ENCODE measurements around the gene DACT3. TPM values are rescaled to one million over a fixed set of nuclear protein-coding genes. Genes with fewer than 3 reads are reported as not detected.

DACT3 gene
- polyA plus RNA-seq, 1 experiment = 7.1 TPM

DNA sequence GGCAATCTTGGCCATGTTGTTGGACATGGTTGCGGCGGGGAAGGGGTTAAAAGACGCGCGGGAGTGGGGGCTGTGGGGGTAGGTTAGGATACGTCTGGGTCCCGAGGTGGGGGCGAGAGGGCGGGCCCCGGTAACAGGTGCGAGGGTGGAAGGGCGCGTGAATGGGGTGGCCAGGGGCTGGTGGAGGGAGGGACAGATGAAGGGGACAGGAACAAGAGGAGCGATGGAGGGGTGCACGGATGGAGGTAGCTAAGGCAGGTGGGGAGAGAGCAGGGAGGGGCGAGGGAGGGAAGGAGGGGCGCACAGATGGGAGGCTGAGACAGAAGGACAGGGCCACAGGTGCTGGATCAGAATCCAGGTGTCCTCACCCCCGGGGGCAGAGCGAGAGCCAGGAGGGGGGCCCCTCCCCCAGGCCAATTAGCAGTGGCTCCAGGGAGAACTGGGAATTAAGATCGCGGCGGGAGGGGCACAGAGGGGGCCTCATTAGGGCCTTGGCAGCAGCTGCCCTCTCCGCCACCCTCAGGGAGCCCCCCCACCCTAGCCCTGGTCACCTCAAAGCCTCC lies 26.2 kb downstream of the DACT3 start:
- DNase-seq (ENCODE audit: low read depth) = no peak
- CTCF ChIA-PET = interaction anchor here (3.5 kb wide), 1 partner anchor 28 kb away, joined by 30 read pairs; the partner anchor contains the start of gene DACT3
- no peak for TF ChIP-seq CTCF (IDR thresholded peaks at IDR 0.05; ENCODE audit: insufficient read depth, low read depth, low read length)
- POLR2A ChIA-PET = no interaction called here
- Histone ChIP-seq H3K4me3 (ENCODE audit: low read depth, low read length) (peak overlapping the region; percentile 36), H3K27me3 (ENCODE audit: control insufficient read depth, insufficient read depth, low read length) (no peaks in the 10 kb centered on the region), H3K36me3 (ENCODE audit: control insufficient read depth, insufficient read depth, low read length) (no peaks in the 10 kb centered on the region)

DNA sequence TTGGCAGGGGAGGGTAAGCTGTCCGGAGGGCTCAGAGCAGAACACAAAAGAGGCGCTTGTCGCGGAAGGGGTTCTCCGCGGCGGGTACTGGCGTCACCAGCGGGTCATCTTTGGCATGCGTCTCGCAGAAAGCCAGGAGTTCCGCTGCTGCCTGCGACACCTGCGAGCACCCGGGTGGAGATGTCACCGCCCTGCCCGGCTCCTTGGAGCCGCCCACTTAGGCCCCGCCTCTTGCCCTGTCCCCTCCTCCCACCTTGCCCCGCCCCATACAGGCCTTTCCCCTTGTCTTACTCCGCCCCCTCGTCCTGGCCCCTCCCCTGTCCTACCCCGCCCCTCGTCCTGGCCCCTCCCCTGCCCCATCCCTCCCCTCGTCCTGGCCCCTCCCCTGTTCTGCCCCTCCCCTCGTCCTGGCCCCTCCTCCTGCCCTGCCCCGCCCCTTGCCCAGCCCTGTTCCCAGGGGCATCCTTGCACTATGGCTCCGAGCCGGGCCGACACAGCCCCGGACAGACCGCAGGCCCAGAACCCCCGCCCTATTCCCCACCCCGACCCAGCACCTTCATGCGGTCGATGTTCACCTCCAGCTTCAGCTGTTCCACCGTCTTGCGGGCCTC lies 26.8 kb downstream of the DACT3 start:
- H3K4me3 ChIP-seq (ENCODE audit: low read depth, low read length) = peak overlapping the region; percentile 36

GRCh38 chr19:46633130-46633529 lies 27.9 kb downstream of the DACT3 start:
- ChIA-PET POLR2A (no interaction called here), CTCF (interaction anchor here (1.2 to 5.4 kb wide), 5 partner anchors 14 to 34 kb away, joined by 3 to 34 read pairs (median 4); partner anchors contain the start of gene DACT3)
- DNase-seq (ENCODE audit: low read depth) = no peak
- no peaks in the 10 kb centered on the region for H3K27me3 ChIP-seq (ENCODE audit: control insufficient read depth, insufficient read depth, low read length)
- no peak for TF ChIP-seq CTCF (IDR thresholded peaks at IDR 0.05; ENCODE audit: insufficient read depth, low read depth, low read length)
- no peaks in the 10 kb centered on the region for H3K36me3 ChIP-seq (ENCODE audit: control insufficient read depth, insufficient read depth, low read length)
- no peak overlapping the region for H3K4me3 ChIP-seq (ENCODE audit: low read depth, low read length)

More for the DNA sequence above, 26.8 kb downstream of the DACT3 start:
- ChIA-PET CTCF (interaction anchor here (1.3 to 5.4 kb wide), 4 partner anchors 19 to 33 kb away, joined by 3 to 34 read pairs (median 19); partner anchors contain the start of gene DACT3), POLR2A (no interaction called here)
- Histone ChIP-seq H3K27me3 (ENCODE audit: control insufficient read depth, insufficient read depth, low read length) (no peaks in the 10 kb centered on the region), H3K36me3 (ENCODE audit: control insufficient read depth, insufficient read depth, low read length) (no peaks in the 10 kb centered on the region)
- DNase-seq (ENCODE audit: low read depth) = no peak
- TF ChIP-seq CTCF (IDR thresholded peaks at IDR 0.05; ENCODE audit: insufficient read depth, low read depth, low read length) = no peak

DNA sequence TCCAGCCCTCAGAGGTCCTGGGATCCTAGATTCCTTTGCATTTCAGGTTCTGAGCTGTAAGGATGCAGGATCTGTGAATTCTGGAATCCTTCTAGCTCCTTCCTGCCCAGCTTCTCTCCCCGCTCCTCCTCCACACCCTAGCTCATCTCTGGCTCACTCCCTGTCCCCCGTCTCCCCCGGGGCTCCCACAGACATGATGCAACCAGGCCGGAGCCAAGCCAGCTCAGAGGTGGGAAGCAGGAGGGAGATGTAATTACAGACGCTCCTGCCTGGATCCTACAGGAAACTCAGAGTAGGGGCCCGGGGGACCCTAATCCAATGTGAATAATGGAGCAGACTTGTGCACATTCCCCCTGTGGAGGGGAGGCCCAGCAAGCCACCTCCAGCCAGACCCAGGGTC lies 29.5 kb downstream of the DACT3 start:
- Histone ChIP-seq H3K27me3 (ENCODE audit: control insufficient read depth, insufficient read depth, low read length) (no peaks in the 10 kb centered on the region), H3K36me3 (ENCODE audit: control insufficient read depth, insufficient read depth, low read length) (no peaks in the 10 kb centered on the region), H3K4me3 (ENCODE audit: low read depth, low read length) (no peak overlapping the region)
- no peak for TF ChIP-seq CTCF (IDR thresholded peaks at IDR 0.05; ENCODE audit: insufficient read depth, low read depth, low read length)
- CTCF ChIA-PET = interaction anchor here (0.6 to 5.4 kb wide), 8 partner anchors 9 to 601 kb away, joined by 3 to 34 read pairs (median 6); partner anchors contain the start of genes CALM3 and DACT3
- POLR2A ChIA-PET = interaction anchor here (0.6 to 0.9 kb wide), 2 partner anchors 15 to 30 kb away, joined by 3 to 5 read pairs; partner anchors contain the start of gene DACT3
- no peak for DNase-seq (ENCODE audit: low read depth)

- no peak for DNase-seq (ENCODE audit: low read depth)
- H3K36me3 ChIP-seq (ENCODE audit: control insufficient read depth, insufficient read depth, low read length) = no peaks in the 10 kb centered on the region
- POLR2A ChIA-PET = interaction anchor here (0.6 to 0.9 kb wide), 2 partner anchors 14 to 31 kb away, joined by 3 to 5 read pairs; partner anchors contain the start of gene DACT3
- TF ChIP-seq CTCF (IDR thresholded peaks at IDR 0.05; ENCODE audit: insufficient read depth, low read depth, low read length) = no peak
- no peaks in the 10 kb centered on the region for H3K27me3 ChIP-seq (ENCODE audit: control insufficient read depth, insufficient read depth, low read length)
- CTCF ChIA-PET = interaction anchor here (0.6 to 5.4 kb wide), 7 partner anchors 8 to 602 kb away, joined by 3 to 34 read pairs (median 6); partner anchors contain the start of genes CALM3 and DACT3
- H3K4me3 ChIP-seq (ENCODE audit: low read depth, low read length) = no peak overlapping the region
These were observed 30.3 kb downstream of the DACT3 start for GRCh38 chr19:46630586-46631205.
